Osteoblast (primary cell): Measurements from ENCODE around the gene PTPRK. TPM values are rescaled to one million over a fixed set of nuclear protein-coding genes. Genes with fewer than 3 reads are reported as not detected.

Source experiments
- DNase-seq: peaks from one replicate; pipeline ENCODE4 v3.0.0; 2011; ENCODE audit warnings: low spot score, mixed read lengths; ENCODE audit not compliant: insufficient read length; ENCODE audit errors: missing footprints
- H2AFZ ChIP-seq: 2 replicates; pipeline ENCODE4 v1.6.0; 2011; ENCODE audit warnings: mild to moderate bottlenecking, low read length
- H3K27ac ChIP-seq: 2 replicates; pipeline ENCODE4 v1.5.1; 2011; ENCODE audit warnings: mild to moderate bottlenecking, low read depth, low read length, moderate library complexity
- H3K27me3 ChIP-seq: 2 replicates; pipeline ENCODE4 v1.6.0; 2012; ENCODE audit warnings: mild to moderate bottlenecking, control low read depth, inconsistent platforms, low read length, moderate library complexity; ENCODE audit not compliant: insufficient read depth
- H3K36me3 ChIP-seq: 2 replicates; pipeline ENCODE4 v1.5.1; 2011; ENCODE audit warnings: mild to moderate bottlenecking, low read length, control low read depth, moderate library complexity; ENCODE audit not compliant: insufficient read depth
- H3K4me1 ChIP-seq: 2 replicates; pipeline ENCODE4 v1.5.1; 2011; ENCODE audit warnings: mild to moderate bottlenecking, low read length, control low read depth, moderate library complexity; ENCODE audit not compliant: insufficient read depth
- H3K4me2 ChIP-seq: 2 replicates; pipeline ENCODE4 v1.6.0; 2011; ENCODE audit warnings: mild to moderate bottlenecking, low read length; ENCODE audit not compliant: insufficient read depth
- H3K4me3 ChIP-seq: fragments of 200-600 bp; sonication (generic); 3 replicates; pipeline ENCODE4 v1.5.1; 2012; ENCODE audit warnings: mild to moderate bottlenecking, low read length, inconsistent platforms; ENCODE audit not compliant: insufficient read depth
- H3K79me2 ChIP-seq: 2 replicates; pipeline ENCODE4 v1.6.0; 2012; ENCODE audit warnings: mild to moderate bottlenecking, low read length, control low read depth, inconsistent platforms; ENCODE audit not compliant: insufficient read depth
- H3K9me3 ChIP-seq: 2 replicates; pipeline ENCODE4 v1.5.1; 2011; ENCODE audit warnings: low read depth, low read length, control low read depth
- H4K20me1 ChIP-seq: 2 replicates; pipeline ENCODE4 v1.6.0; 2012; ENCODE audit warnings: mild to moderate bottlenecking, low read length, control low read depth; ENCODE audit not compliant: insufficient read depth
- total RNA-seq: library from RNA; depleted of rRNA; stranded (reverse); fragments of >200 nt; gene quantifications from 2 replicates; pipeline ENCODE4 v1.2.3, GENCODE V29; 2012
- TF ChIP-seq, protein P1 (sequence below): IDR thresholded peaks from 2 replicates; pipeline ENCODE4 v1.5.1; 2011; ENCODE audit warnings: mild to moderate bottlenecking, low read depth, low read length, moderate library complexity; ENCODE audit errors: extremely low read depth

PTPRK gene
- total RNA-seq, 1 donor = 165 TPM

DNA sequence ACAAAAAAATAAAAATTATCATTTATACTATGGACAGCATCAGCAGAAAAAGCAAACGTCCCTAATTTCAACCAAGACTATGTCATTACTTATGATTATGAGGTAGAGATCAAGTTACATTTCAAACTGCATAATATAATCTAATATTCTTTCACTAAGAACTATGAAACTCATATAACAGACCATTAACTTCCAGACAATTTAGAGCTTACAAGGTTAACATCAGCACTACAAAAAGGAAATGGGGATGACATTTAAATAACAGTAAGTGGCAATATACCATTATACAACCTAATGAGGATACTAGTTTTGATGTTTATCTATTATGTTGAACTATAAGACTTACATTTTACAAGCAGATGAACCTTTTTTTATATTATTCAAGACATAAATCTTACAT is 358.6 kb downstream of the PTPRK start:
- Histone ChIP-seq H2AFZ (no peak overlapping the region), H3K27ac (no peak overlapping the region), H4K20me1 (no peaks in the 10 kb centered on the region), H3K27me3 (no peaks in the 10 kb centered on the region), H3K36me3 (no peaks in the 10 kb centered on the region), H3K9me3 (no peaks in the 10 kb centered on the region), H3K79me2 (no peaks in the 10 kb centered on the region), H3K4me2 (no peak overlapping the region), H3K4me1 (no peaks in the 10 kb centered on the region), H3K4me3 (no peak overlapping the region)
- peak; percentile 36 for DNase-seq
- TF ChIP-seq, protein P1, sequence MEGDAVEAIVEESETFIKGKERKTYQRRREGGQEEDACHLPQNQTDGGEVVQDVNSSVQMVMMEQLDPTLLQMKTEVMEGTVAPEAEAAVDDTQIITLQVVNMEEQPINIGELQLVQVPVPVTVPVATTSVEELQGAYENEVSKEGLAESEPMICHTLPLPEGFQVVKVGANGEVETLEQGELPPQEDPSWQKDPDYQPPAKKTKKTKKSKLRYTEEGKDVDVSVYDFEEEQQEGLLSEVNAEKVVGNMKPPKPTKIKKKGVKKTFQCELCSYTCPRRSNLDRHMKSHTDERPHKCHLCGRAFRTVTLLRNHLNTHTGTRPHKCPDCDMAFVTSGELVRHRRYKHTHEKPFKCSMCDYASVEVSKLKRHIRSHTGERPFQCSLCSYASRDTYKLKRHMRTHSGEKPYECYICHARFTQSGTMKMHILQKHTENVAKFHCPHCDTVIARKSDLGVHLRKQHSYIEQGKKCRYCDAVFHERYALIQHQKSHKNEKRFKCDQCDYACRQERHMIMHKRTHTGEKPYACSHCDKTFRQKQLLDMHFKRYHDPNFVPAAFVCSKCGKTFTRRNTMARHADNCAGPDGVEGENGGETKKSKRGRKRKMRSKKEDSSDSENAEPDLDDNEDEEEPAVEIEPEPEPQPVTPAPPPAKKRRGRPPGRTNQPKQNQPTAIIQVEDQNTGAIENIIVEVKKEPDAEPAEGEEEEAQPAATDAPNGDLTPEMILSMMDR = no peak

DNA sequence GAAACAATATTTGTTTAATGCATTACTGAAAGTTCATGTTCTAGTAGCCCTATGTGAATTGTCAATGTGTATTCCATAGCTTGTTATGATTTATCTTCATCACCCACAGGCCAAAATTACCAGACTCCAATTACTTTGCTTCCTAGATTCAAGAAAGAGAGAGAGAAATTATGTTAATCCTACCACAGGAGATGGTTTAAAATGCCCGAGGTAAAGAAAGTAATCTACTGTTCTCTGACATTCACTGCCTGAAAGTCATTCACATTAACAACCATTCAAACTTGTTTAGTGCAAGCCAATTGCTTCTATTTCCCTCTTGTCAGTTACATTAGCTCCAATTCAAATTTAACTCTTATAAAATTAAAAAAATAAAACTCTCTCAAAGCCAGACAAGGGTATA is 359.1 kb downstream of the PTPRK start:
- DNase-seq = no peak

DNA sequence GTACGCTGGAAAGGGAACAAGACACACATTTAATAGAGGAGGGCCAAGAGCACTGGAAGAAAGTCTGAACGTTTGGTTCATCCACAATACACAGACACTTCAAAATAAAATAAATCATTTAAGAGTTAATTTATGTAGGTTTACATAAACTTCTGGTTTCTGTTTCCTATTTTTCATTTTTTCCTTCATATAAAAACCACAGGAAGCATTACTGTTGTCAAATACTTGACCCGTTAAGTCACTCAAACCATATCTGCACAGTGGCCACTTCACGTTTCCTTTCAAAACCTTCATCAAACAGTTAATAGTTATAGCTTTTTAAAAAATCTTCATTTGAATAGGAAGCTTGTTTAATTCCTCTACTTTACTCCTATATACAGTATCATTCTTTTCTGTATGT is 361.9 kb downstream of the PTPRK start:
- TF ChIP-seq, protein P1 = no peak
- no peaks in the 10 kb centered on the region for H4K20me1 ChIP-seq

More for the DNA sequence above, 359.1 kb downstream of the PTPRK start:
- Histone ChIP-seq H3K27me3 (no peaks in the 10 kb centered on the region), H3K4me2 (no peak overlapping the region), H3K9me3 (no peaks in the 10 kb centered on the region), H3K4me3 (no peak overlapping the region), H3K36me3 (no peaks in the 10 kb centered on the region), H2AFZ (no peak overlapping the region), H3K79me2 (no peaks in the 10 kb centered on the region), H3K4me1 (no peaks in the 10 kb centered on the region), H3K27ac (no peak overlapping the region), H4K20me1 (no peaks in the 10 kb centered on the region)
- TF ChIP-seq, protein P1 = no peak

DNA sequence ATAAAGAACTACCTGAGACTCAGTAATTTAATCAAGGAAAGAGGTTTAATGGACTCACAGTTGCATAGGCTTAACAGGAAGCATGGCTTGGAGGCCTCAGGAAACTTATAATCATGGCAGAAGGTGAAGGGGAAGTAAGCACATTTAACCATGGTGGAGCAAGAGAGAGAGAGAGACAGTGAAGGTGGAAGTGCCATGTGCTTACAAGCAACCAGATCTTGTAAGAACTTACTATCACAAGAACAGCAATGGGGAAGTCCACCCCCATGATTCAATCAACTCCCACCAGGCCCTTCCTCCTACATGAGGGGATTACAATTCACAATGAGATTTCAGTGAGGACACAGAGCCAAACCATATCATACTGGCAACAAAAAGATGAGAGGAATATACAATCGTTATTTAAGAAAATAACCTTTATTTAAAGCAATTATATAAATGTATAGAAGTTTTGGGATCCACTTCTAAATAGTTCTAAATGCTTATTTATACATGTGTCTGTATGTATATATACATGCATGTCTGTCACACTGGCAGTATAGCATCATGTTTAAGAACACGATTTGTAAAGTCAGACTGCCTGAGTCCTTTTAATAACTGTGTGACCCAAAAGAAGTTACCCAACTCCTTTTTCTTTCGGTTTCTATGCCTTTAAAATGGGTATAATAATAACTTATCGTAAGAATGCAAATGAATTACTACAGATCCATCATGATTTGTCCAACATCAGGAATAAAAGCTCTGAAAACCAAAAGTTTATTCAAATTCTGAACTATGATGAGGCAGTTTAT is 363.9 kb downstream of the PTPRK start:
- H4K20me1 ChIP-seq = no peaks in the 10 kb centered on the region
- no peaks in the 10 kb centered on the region for H3K4me1 ChIP-seq
- no peak overlapping the region for H3K4me2 ChIP-seq
- H3K4me3 ChIP-seq = no peak overlapping the region
- H3K9me3 ChIP-seq = no peaks in the 10 kb centered on the region
- no peak for DNase-seq
- no peak overlapping the region for H3K27ac ChIP-seq
- H3K36me3 ChIP-seq = no peaks in the 10 kb centered on the region
- no peaks in the 10 kb centered on the region for H3K27me3 ChIP-seq
- H3K79me2 ChIP-seq = no peaks in the 10 kb centered on the region
- TF ChIP-seq, protein P1 = no peak
- no peak overlapping the region for H2AFZ ChIP-seq

More for the DNA sequence above, 361.9 kb downstream of the PTPRK start:
- H3K36me3 ChIP-seq = no peaks in the 10 kb centered on the region
- no peak for DNase-seq
- H3K79me2 ChIP-seq = no peaks in the 10 kb centered on the region
- no peak overlapping the region for H3K27ac ChIP-seq
- no peak overlapping the region for H2AFZ ChIP-seq
- H3K4me1 ChIP-seq = no peaks in the 10 kb centered on the region
- H3K4me2 ChIP-seq = peak overlapping the region; percentile 17
- H3K27me3 ChIP-seq = no peaks in the 10 kb centered on the region
- no peak overlapping the region for H3K4me3 ChIP-seq
- no peaks in the 10 kb centered on the region for H3K9me3 ChIP-seq
